Measurements from ENCODE around the gene PDZD2.

The PDZD2 gene

GRCh38 chr5:31935496-31936369, 296.8 kb downstream of the PDZD2 start:
- Histone ChIP-seq H3K27ac (peak overlapping the region; percentile 34), H3K4me1 (peaks cover 6% of the 10 kb centered on the region), H3K4me3 (ENCODE audit: low read depth, low read length) (no peak overlapping the region), H3K9ac (no peak overlapping the region), H2AFZ (peak overlapping the region; percentile 65), H3K9me3 (ENCODE audit: control insufficient read depth, low read length) (no peaks in the 10 kb centered on the region), H3K79me2 (no peaks in the 10 kb centered on the region), H3K27me3 (ENCODE audit: control insufficient read depth, insufficient read depth, low read length) (no peaks in the 10 kb centered on the region), H3K36me3 (ENCODE audit: control insufficient read depth, insufficient read depth, low read length) (no peaks in the 10 kb centered on the region), H3K4me2 (ENCODE audit: low read length) (peak overlapping the region; percentile 14)
- TF ChIP-seq, protein P1, sequence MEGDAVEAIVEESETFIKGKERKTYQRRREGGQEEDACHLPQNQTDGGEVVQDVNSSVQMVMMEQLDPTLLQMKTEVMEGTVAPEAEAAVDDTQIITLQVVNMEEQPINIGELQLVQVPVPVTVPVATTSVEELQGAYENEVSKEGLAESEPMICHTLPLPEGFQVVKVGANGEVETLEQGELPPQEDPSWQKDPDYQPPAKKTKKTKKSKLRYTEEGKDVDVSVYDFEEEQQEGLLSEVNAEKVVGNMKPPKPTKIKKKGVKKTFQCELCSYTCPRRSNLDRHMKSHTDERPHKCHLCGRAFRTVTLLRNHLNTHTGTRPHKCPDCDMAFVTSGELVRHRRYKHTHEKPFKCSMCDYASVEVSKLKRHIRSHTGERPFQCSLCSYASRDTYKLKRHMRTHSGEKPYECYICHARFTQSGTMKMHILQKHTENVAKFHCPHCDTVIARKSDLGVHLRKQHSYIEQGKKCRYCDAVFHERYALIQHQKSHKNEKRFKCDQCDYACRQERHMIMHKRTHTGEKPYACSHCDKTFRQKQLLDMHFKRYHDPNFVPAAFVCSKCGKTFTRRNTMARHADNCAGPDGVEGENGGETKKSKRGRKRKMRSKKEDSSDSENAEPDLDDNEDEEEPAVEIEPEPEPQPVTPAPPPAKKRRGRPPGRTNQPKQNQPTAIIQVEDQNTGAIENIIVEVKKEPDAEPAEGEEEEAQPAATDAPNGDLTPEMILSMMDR (IDR thresholded peaks at IDR 0.05): no peak

- no peak overlapping the region for H3K4me3 ChIP-seq (ENCODE audit: low read depth, low read length)
- no peak overlapping the region for H3K9ac ChIP-seq
- H3K79me2 ChIP-seq: no peaks in the 10 kb centered on the region
- H3K27ac ChIP-seq: no peak overlapping the region
- no peaks in the 10 kb centered on the region for H3K36me3 ChIP-seq (ENCODE audit: control insufficient read depth, insufficient read depth, low read length)
- peak overlapping the region; percentile 51 for H2AFZ ChIP-seq
- peaks cover 6% of the 10 kb centered on the region for H3K4me1 ChIP-seq
- H3K27me3 ChIP-seq (ENCODE audit: control insufficient read depth, insufficient read depth, low read length): no peaks in the 10 kb centered on the region
- H3K4me2 ChIP-seq (ENCODE audit: low read length): no peak overlapping the region
- TF ChIP-seq, protein P1 (IDR thresholded peaks at IDR 0.05): no peak
- no peaks in the 10 kb centered on the region for H3K9me3 ChIP-seq (ENCODE audit: control insufficient read depth, low read length)
These were observed 297.8 kb downstream of the PDZD2 start for GRCh38 chr5:31936683-31937082.

GRCh38 chr5:31937226-31937625, 298.3 kb downstream of the PDZD2 start:
- Histone ChIP-seq H3K36me3 (ENCODE audit: control insufficient read depth, insufficient read depth, low read length) (no peaks in the 10 kb centered on the region), H3K27me3 (ENCODE audit: control insufficient read depth, insufficient read depth, low read length) (no peaks in the 10 kb centered on the region), H3K79me2 (no peaks in the 10 kb centered on the region), H2AFZ (no peak overlapping the region), H3K4me3 (ENCODE audit: low read depth, low read length) (no peak overlapping the region), H3K27ac (no peak overlapping the region), H3K4me1 (peaks cover 6% of the 10 kb centered on the region), H3K4me2 (ENCODE audit: low read length) (no peak overlapping the region), H3K9ac (no peak overlapping the region), H3K9me3 (ENCODE audit: control insufficient read depth, low read length) (no peaks in the 10 kb centered on the region)
- TF ChIP-seq, protein P1 (IDR thresholded peaks at IDR 0.05): no peak

GRCh38 chr5:31937703-31938102, 298.8 kb downstream of the PDZD2 start:
- Histone ChIP-seq H3K36me3 (ENCODE audit: control insufficient read depth, insufficient read depth, low read length) (no peaks in the 10 kb centered on the region), H3K79me2 (no peaks in the 10 kb centered on the region), H3K27me3 (ENCODE audit: control insufficient read depth, insufficient read depth, low read length) (no peaks in the 10 kb centered on the region), H3K9ac (no peak overlapping the region), H2AFZ (no peak overlapping the region), H3K4me2 (ENCODE audit: low read length) (no peak overlapping the region), H3K27ac (no peak overlapping the region), H3K4me1 (peaks cover 6% of the 10 kb centered on the region), H3K9me3 (ENCODE audit: control insufficient read depth, low read length) (no peaks in the 10 kb centered on the region), H3K4me3 (ENCODE audit: low read depth, low read length) (no peak overlapping the region)
- TF ChIP-seq, protein P1 (IDR thresholded peaks at IDR 0.05): no peak

DNA sequence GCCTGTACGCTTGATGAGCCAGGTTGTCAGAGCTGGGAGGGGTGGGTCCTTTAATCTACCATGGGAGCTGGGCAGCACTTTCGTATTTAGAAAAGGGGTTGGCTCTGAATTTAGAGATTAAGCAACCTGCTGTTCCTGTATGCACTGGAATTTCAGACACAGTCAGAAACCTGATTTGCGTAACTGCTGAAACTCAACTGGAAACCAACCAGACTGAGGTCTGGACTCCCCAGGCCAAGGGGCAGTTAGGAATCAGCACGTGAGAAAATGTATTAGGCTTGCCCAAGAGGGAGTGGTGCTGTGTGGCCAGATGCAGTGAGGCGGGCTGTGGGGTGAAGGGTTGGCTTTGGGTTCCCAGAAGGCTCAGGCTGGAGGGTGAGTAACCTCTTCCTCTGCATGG, 300.2 kb downstream of the PDZD2 start:
- no peaks in the 10 kb centered on the region for H3K27me3 ChIP-seq (ENCODE audit: control insufficient read depth, insufficient read depth, low read length)
- no peak overlapping the region for H3K9ac ChIP-seq
- no peak overlapping the region for H3K4me3 ChIP-seq (ENCODE audit: low read depth, low read length)
- H3K79me2 ChIP-seq: no peaks in the 10 kb centered on the region
- H3K36me3 ChIP-seq (ENCODE audit: control insufficient read depth, insufficient read depth, low read length): no peaks in the 10 kb centered on the region
- TF ChIP-seq, protein P1 (IDR thresholded peaks at IDR 0.05): no peak
- peaks cover 6% of the 10 kb centered on the region for H3K4me1 ChIP-seq
- H3K4me2 ChIP-seq (ENCODE audit: low read length): no peak overlapping the region
- no peak overlapping the region for H2AFZ ChIP-seq
- no peaks in the 10 kb centered on the region for H3K9me3 ChIP-seq (ENCODE audit: control insufficient read depth, low read length)
- H3K27ac ChIP-seq: no peak overlapping the region
